Stimulated activated CD8-positive, alpha-beta memory T cell treated with anti-CD3 and anti-CD28 coated beads, Interleukin-15, amount 100 ng/mL, for 4 hours (primary cell): Measurements from ENCODE around the gene DPEP1.
"Not testable (repeated sequence)": the region's sequence is repeated elsewhere in the genome, so short reads cannot be mapped to it uniquely, and the experiment has no call there.

Experiments
- DNase-seq, 2 donors: peaks; one replicate each; pipeline ENCODE4 v3.0.0-alpha.2; 2020; ENCODE audit warnings: low read depth in 2 of 2

The DPEP1 gene

DNA sequence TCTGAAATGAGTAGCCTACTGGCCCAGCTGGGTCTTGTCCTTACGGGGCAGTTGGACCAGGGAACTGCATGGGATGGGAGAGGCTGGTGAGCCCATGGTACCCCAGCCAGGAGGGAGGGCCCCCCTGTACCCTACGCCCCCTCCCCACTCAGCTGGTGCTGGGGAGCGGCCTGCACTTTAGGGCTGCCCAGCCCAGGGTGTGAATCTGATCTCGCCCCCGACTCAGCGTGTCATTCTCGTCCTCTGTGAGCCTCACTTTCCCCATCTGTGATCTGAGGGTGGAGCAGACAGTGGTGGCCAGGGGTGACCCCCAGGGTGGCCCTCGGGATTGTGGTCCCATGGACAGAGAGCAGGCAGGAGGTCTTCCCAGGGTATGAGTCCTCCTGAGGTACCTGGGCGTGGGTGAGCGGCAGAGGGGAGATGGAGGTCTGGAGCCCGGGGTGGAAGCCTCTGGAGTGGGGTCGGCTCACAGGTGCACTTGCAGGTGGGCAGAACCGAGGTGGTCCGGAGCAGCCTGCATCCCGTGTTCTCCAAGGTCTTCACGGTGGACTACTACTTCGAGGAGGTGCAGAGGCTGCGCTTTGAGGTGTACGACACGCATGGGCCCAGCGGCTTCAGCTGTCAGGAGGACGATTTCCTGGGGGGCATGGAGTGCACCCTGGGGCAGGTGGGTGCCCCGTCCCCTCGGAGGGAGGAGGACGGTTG, 36.2 kb upstream of the DPEP1 start:
- no peak for DNase-seq

GRCh38 chr16:89579351-89579750, 34.1 kb upstream of the DPEP1 start:
- DNase-seq = no peak

GRCh38 chr16:89581045-89581695, 32.3 kb upstream of the DPEP1 start:
- no peak for DNase-seq

GRCh38 chr16:89581861-89582563, 31.4 kb upstream of the DPEP1 start:
- DNase-seq = no peak

DNA sequence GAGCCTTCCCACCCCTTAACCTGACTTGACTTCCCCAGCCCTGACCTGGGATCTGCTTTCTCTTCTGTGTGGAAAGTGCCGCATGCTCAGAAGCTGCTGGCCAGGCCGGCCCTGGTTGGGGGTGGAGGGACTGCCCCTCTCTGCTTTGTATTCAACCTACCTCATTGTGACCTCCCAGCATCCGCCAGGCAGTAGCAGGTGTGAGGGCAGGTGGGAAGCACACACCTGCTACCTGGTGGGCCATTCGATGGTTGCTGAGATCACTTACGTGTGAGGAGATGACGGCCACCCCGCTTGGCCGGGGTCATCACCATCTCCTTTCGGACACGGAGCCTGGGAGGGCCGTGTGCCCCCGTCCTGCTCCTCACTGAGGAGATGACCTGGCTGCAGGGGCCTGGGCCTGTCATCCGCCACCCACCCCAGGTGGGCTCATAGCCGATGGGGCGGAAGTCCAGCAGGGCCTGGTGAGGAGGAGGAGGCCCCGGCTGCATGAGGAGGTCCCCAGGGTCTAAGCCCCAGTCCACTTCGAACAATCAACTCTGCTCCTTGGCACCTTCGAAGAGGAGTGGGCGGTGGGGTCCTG, 30.7 kb upstream of the DPEP1 start:
- no peak for DNase-seq

- no peak for DNase-seq
Observed at GRCh38 chr16:89583197-89583894, 30.1 kb upstream of the DPEP1 start.

- no peak for DNase-seq
Observed at GRCh38 chr16:89583895-89584644, 29.4 kb upstream of the DPEP1 start.

- no peak for DNase-seq
Observed at GRCh38 chr16:89584768-89585549, 28.5 kb upstream of the DPEP1 start.

DNA sequence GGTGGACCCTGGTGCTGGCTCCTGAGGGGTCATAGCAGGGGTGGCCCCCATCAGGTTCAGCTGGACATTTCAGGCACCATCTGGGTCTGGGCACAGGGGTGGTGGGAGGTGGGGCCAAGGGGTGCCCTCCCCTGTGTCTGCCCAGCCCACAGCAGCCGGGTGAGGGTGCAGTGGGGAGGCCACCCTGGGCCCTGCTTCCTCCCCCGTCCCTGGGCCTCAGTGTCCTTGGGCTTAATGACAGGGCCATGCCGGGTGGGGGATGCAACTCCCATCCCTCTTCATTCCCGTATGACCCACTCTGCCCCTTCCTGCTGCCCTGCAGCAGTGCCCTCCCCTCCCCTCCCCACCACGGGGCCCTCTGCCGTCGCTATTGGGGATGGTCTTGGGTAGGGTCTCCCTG, 27.2 kb upstream of the DPEP1 start:
- no peak for DNase-seq

GRCh38 chr16:89586853-89587252, 26.6 kb upstream of the DPEP1 start:
- no peak for DNase-seq

- not testable (repeated sequence) for DNase-seq
Observed at GRCh38 chr16:89587676-89588075, 25.8 kb upstream of the DPEP1 start.

- DNase-seq = no peak
Observed at GRCh38 chr16:89588413-89589109, 24.9 kb upstream of the DPEP1 start.

DNA sequence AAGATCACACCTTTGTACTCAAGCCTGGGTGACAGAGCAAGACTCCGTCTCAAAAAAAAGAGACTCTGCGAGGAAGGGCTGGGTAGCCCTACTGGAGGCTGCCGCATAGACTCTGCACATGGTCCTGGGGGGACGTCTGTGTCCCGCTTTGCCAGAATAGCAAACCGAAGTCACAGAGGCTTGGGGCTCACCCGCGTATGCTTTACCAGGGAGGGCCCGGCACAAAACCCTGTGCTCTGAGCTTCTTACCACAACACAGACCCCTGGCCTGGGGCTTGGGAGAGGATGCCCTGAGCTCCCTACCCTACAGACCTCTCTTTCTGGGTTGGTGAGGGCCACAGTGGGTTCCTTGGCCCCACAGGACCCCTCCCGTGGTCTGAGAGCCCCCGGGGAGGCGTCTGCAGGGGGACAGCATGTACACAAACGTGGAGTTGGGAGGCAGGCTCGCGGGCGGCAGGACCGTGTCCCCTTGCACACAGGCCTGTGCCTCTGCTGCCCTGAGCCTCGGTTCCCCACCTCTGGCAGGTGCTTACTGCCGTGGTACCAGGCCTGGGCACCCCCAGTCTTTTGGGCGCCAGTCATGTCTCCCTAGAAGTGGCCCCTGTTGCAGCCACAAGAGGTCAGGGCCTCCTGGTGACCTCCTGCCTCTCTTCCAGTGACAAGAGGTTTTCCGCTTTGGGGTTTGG, 24.1 kb upstream of the DPEP1 start:
- DNase-seq = no peak

- DNase-seq = no peak
Observed at GRCh38 chr16:89593841-89594240, 19.6 kb upstream of the DPEP1 start.

DNA sequence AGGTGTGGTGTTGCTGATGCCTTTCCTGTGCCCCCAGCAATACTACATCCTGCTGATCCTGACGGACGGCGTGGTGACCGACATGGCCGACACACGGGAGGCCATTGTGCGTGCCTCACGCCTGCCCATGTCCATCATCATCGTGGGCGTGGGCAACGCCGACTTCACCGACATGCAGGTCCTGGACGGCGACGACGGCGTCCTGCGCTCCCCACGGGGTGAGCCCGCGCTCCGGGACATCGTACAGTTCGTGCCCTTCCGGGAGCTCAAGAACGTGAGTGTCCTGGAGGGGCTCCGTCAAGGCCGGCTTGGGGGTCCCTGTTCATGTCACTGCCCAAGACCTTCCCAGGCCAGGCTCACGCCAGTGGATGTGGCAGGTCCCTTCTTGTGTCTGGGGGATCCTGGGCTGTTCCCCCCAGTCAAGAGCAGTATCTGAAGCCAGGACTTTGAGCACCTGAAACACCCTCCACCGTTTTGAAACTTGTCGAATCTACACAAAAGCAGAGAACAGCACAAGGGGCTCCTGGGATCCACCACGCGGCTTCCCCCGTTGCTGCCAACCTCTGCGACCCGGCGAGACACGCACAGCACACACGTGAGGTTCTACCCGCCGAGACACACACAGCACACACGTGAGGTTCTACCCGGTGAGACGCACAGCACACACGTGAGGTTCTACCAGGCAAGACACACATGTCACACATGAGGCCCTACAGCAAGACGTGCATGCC, 17.9 kb upstream of the DPEP1 start:
- DNase-seq = no peak

- DNase-seq = no peak
Observed at GRCh38 chr16:89596061-89596689, 17.3 kb upstream of the DPEP1 start.

DNA sequence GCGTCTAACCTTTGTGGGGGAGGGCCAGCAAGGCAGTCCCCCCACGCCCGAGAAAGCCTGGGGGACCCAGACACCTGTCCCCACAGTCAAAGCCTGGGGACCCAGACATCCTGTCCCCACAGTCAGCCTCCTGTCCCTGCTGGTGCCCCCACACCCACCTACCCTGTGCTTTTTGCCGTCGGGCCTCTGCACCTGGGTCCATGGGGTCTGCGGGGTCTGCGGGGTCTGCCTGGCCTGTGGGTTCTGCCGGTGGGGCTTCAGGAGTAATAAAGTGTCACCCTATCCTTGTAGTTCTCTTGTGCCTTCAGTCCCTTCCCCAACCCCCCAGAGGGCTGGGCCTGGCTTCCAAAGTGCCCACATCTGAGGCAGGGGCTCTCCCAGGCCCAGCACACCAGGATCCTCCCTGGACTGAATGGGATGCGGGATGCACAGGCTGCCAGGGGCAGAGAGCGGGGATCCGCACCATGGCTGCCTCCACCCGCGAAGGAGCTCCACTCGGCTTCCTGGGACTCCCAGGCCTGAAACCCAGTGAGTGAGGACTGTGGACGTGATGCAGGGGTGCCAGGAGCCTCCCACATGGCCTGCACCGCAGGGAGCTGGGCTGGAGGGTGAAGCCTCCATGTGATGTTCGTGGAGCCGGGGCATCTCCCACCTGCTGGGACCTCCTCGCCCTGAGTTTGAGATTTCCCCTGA, 16.3 kb upstream of the DPEP1 start:
- DNase-seq = no peak

- DNase-seq = no peak
Observed at GRCh38 chr16:89598199-89598598, 15.2 kb upstream of the DPEP1 start.
